HepG2 (cell line): ENCODE data around the gene SPTSSB. TPM values are rescaled to one million over a fixed set of nuclear protein-coding genes. Genes with fewer than 3 reads are reported as not detected.

Experiments used
- ESRRA ChIP-seq: sonication (generic); formaldehyde crosslinking; IDR thresholded peaks from 2 replicates; pipeline ENCODE4 v1.5.1; 2020; ENCODE audit warnings: mild to moderate bottlenecking, low read depth, missing genetic modification reagents
- GATAD2A ChIP-seq: IDR thresholded peaks from 2 replicates; pipeline ENCODE4 v1.6.1; 2016
- HNRNPH1 ChIP-seq: fragments of 200-400 bp; formaldehyde crosslinking; optimal IDR thresholded peaks from 2 replicates; pipeline ENCODE3; 2017; ENCODE audit warnings: mild to moderate bottlenecking, low read depth, low read length
- KDM6A ChIP-seq: IDR thresholded peaks from 2 replicates; pipeline ENCODE4 v1.6.1; 2016; ENCODE audit warnings: low read depth
- MED1 ChIP-seq: sonication (generic); formaldehyde crosslinking; IDR thresholded peaks from 2 replicates; pipeline ENCODE4 v1.4.0; 2020; ENCODE audit warnings: missing genetic modification reagents
- NCOR1 ChIP-seq: fragments of 200-600 bp; sonication (generic); IDR thresholded peaks from 2 replicates; pipeline ENCODE4 v1.7.0; 2017; ENCODE audit warnings: antibody characterized with exemption, low read length, borderline replicate concordance
- POLR2AphosphoS5 ChIP-seq: IDR thresholded peaks from 2 replicates; pipeline ENCODE4 v1.6.1; 2012; ENCODE audit warnings: low read depth, low read length
- RXRB ChIP-seq: IDR thresholded peaks from 2 replicates; pipeline ENCODE4 v1.6.1; 2016; ENCODE audit warnings: borderline replicate concordance, missing genetic modification reagents, missing compliant biosample characterization
- SETDB1 ChIP-seq: sonication (generic); formaldehyde crosslinking; IDR thresholded peaks from 2 replicates; pipeline ENCODE4 v1.5.1; 2020; ENCODE audit warnings: missing genetic modification reagents, mild to moderate bottlenecking, borderline replicate concordance
- TBP ChIP-seq: sonication (generic); formaldehyde crosslinking; IDR thresholded peaks from 2 replicates; pipeline ENCODE4 v1.5.0; 2020; ENCODE audit warnings: missing genetic modification reagents
- ZNF274 ChIP-seq: sonication (generic); formaldehyde crosslinking; IDR thresholded peaks from 2 replicates; pipeline ENCODE4 v1.5.1; 2020; ENCODE audit warnings: mild to moderate bottlenecking, missing genetic modification reagents
- ZNF766 ChIP-seq: sonication (generic); formaldehyde crosslinking; IDR thresholded peaks from 2 replicates; pipeline ENCODE4 v1.5.0; 2020; ENCODE audit warnings: missing genetic modification reagents, borderline replicate concordance
- ZSCAN30 ChIP-seq: sonication (generic); formaldehyde crosslinking; IDR thresholded peaks from 2 replicates; pipeline ENCODE4 v1.5.0; 2020; ENCODE audit warnings: mild to moderate bottlenecking, missing genetic modification reagents
- polyA plus RNA-seq, 8 experiments: library from polyadenylated mRNA; depleted of rRNA in 3 of 8; stranded (reverse) in 7 of 8; unstranded in 1 of 8; fragments of >200 nt; fragmentation: Illumina TruSeq in 4 of 8; extraction: Trizol in 4 of 8; gene quantifications; 2 replicates each; pipeline versions ENCODE4 v1.2.1 to v1.2.3, GENCODE V29; 2011 to 2016; ENCODE audit warnings: low read depth in 4 of 8, missing spikeins in 1 of 8, mixed read lengths in 1 of 8; ENCODE audit not compliant: insufficient read depth in 1 of 8
- total RNA-seq, 5 experiments: library from RNA; depleted of rRNA; stranded (reverse); fragments of >200 nt; fragmentation: Illumina TruSeq; extraction: Trizol; gene quantifications; 2 replicates each; pipeline ENCODE4 v1.2.3, GENCODE V29; 2016; ENCODE audit warnings: low read depth in 1 of 5
- TF ChIP-seq, protein P1 (sequence below): sonication (generic); formaldehyde crosslinking; IDR thresholded peaks from 2 replicates; pipeline ENCODE4 v1.5.1; 2020; ENCODE audit warnings: missing genetic modification reagents, mild to moderate bottlenecking, borderline replicate concordance
- TF ChIP-seq, protein P2 (sequence below): sonication (generic); formaldehyde crosslinking; IDR thresholded peaks from 2 replicates; pipeline ENCODE4 v1.4.0; 2020; ENCODE audit warnings: missing genetic modification reagents
- TF ChIP-seq, protein P3 (sequence below): sonication (generic); formaldehyde crosslinking; IDR thresholded peaks from 2 replicates; pipeline ENCODE4 v1.4.0; 2020; ENCODE audit warnings: mild to moderate bottlenecking, missing genetic modification reagents
- TF ChIP-seq, protein P4 (sequence below): sonication (generic); formaldehyde crosslinking; IDR thresholded peaks from 2 replicates; pipeline ENCODE4 v1.8.0; 2022; ENCODE audit warnings: low read depth, missing genetic modification reagents

SPTSSB gene
- total and polyA plus RNA-seq, 2 of the 13 experiments (the other 11 are each of a cell fraction or from before 2014, with no cell fraction given) = 0.51 to 2.4 TPM

DNA sequence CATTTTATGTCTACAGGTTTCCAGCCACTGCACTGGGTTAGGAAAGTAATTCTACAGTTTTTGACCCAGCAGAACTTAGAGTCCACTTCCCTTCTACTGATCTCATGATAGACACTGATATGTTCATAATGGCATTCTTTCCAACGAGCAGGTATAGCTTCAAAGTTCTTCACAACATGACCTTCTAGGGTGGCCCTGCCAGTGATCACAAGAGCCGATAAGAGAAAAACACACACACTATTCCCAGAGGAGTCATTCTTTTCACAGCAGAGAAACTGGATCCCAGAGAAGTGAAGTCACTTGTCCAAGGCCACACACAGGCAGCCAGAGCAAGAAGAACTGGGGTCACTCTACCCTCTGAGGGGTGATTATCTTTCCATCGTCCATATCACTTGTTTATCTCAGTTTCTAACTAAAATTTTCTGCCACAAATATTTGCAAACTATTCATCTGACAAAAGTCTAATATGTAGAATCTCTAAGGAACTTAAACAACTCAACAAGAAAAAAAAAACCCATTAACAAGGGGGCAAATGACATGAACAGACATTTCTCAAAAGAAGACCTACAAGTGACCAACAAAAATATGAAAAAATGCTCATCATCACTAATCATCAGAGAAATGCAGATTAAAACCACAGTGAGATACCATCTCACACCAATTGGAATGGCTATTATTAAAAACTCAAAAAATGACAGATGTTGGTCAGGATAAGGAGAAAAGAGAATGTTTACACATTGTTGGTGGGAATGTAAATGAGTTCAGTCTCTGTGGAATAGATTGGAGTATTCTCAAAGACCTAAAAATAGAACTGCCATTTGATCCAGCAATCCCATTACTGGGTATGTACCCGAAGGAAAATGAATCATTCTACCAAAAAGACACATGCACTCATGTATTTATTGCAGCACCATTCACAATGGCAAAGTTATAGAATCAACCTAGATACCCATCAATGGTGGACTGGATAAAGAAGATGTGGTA lies 31.5 kb downstream of the SPTSSB start (continued):
- TF ChIP-seq RXRB (CRISPR knock-in tag) (peak; percentile 83), KDM6A (CRISPR knock-in tag) (peak; percentile 33; the same call in 1 of the 2 replicates), ESRRA (CRISPR knock-in tag) (0 out of 2 replicates have a peak, but pooled peaks have one; percentile 45), ZSCAN30 (CRISPR knock-in tag) (no peak), TBP (no peak), MED1 (CRISPR knock-in tag) (peak; percentile 60), HNRNPH1 (no peak), NCOR1 (peak; percentile 45; the same call in 1 of the 2 replicates), ZNF274 (no peak), POLR2AphosphoS5 (no peak), SETDB1 (CRISPR knock-in tag) (no peak), ZNF766 (no peak), GATAD2A (CRISPR knock-in tag) (peak; percentile 92)
- TF ChIP-seq, protein P1, sequence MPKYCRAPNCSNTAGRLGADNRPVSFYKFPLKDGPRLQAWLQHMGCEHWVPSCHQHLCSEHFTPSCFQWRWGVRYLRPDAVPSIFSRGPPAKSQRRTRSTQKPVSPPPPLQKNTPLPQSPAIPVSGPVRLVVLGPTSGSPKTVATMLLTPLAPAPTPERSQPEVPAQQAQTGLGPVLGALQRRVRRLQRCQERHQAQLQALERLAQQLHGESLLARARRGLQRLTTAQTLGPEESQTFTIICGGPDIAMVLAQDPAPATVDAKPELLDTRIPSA = no peak
- TF ChIP-seq, protein P2, sequence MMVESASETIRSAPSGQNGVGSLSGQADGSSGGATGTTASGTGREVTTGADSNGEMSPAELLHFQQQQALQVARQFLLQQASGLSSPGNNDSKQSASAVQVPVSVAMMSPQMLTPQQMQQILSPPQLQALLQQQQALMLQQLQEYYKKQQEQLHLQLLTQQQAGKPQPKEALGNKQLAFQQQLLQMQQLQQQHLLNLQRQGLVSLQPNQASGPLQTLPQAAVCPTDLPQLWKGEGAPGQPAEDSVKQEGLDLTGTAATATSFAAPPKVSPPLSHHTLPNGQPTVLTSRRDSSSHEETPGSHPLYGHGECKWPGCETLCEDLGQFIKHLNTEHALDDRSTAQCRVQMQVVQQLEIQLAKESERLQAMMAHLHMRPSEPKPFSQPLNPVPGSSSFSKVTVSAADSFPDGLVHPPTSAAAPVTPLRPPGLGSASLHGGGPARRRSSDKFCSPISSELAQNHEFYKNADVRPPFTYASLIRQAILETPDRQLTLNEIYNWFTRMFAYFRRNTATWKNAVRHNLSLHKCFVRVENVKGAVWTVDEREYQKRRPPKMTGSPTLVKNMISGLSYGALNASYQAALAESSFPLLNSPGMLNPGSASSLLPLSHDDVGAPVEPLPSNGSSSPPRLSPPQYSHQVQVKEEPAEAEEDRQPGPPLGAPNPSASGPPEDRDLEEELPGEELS = peak; percentile 76
- TF ChIP-seq, protein P3, sequence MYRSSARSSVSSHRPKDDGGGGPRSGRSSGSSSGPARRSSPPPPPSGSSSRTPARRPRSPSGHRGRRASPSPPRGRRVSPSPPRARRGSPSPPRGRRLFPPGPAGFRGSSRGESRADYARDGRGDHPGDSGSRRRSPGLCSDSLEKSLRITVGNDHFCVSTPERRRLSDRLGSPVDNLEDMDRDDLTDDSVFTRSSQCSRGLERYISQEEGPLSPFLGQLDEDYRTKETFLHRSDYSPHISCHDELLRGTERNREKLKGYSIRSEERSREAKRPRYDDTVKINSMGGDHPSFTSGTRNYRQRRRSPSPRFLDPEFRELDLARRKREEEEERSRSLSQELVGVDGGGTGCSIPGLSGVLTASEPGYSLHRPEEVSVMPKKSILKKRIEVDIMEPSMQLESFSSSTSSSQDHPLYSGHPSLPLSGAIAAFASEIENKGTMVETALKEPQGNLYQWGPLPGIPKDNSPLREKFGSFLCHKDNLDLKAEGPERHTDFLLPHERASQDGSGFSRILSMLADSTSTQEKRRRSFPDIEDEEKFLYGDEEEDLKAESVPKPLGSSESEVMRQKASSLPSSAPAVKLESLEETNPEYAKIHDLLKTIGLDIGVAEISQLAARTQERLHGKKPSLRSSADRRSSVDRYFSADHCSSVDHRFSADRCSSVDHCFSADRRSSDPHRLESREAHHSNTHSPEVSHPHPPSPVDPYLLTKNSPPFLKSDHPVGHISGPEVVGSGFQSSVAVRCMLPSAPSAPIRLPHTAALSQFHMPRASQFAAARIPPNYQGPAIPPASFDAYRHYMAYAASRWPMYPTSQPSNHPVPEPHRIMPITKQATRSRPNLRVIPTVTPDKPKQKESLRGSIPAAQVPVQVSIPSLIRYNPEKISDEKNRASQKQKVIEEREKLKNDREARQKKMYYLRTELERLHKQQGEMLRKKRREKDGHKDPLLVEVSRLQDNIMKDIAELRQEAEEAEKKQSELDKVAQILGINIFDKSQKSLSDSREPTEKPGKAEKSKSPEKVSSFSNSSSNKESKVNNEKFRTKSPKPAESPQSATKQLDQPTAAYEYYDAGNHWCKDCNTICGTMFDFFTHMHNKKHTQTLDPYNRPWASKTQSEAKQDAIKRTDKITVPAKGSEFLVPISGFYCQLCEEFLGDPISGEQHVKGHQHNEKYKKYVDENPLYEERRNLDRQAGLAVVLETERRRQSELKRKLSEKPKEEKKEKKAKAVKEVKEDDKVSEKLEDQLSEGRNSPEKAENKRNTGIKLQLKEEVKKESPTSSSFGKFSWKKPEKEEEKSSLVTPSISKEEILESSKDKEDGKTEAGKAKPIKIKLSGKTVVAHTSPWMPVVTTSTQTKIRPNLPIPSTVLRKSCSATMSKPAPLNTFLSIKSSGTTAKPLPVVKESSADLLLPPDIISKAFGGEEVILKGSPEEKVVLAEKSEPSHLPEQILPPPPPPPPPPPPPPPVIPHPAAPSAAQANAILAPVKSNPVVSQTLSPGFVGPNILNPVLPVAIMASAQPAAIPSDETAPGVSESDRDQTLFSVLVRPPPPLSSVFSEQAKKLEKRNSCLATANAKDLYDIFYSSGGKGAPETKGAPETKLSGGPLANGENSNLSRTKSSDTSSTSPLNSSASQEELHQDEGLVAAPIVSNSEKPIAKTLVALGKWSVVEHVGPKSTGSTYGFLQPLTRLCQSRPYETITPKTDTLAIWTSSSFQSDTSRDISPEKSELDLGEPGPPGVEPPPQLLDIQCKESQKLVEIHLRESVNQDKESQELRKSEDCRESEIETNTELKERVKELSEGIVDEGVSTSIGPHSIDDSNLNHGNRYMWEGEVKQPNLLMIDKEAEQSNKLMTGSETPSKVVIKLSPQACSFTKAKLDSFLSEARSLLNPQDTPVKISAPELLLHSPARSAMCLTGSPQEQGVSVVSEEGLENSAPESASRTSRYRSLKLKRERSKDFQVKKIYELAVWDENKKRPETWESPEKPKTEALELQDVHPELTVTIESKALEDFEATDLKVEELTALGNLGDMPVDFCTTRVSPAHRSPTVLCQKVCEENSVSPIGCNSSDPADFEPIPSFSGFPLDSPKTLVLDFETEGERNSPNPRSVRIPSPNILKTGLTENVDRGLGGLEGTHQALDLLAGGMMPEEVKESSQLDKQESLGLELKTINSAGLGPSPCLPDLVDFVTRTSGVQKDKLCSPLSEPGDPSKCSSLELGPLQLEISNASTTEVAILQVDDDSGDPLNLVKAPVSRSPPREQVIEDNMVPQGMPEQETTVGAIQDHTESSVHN (CRISPR knock-in tag) = no peak
- TF ChIP-seq, protein P4, sequence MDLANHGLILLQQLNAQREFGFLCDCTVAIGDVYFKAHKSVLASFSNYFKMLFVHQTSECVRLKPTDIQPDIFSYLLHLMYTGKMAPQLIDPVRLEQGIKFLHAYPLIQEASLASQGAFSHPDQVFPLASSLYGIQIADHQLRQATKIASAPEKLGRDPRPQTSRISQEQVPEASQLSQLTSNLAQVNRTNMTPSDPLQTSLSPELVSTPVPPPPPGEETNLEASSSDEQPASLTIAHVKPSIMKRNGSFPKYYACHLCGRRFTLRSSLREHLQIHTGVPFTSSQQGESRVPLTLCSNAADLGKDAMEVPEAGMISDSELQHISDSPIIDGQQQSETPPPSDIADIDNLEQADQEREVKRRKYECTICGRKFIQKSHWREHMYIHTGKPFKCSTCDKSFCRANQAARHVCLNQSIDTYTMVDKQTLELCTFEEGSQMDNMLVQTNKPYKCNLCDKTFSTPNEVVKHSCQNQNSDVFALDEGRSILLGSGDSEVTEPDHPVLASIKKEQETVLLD (CRISPR knock-in tag) = no peak
